PC-9 (cell line): Measurements from ENCODE around the gene SPATA31E1. TPM values are rescaled to one million over a fixed set of nuclear protein-coding genes. Genes with fewer than 3 reads are reported as not detected.

Source experiments
- BruUV-seq: library from RNA; stranded (reverse); fragments of 400-500 nt; replicated peaks from 2 replicates; lab custom pipeline; 2021; lab: Mats Ljungman, UMichigan
- CTCF ChIA-PET: fragments of 300-600 bp; sonication (Branson Sonifier 250); formaldehyde crosslinking; loops from one replicate; lab custom pipeline; 2022; ENCODE audit warnings: antibody characterized with exemption; lab: Charles Lee
- POLR2A ChIA-PET: fragments of 300-600 bp; sonication (Branson Sonifier 250); formaldehyde crosslinking; loops from one replicate; lab custom pipeline; 2022; ENCODE audit warnings: antibody characterized with exemption; ENCODE audit not compliant: unreplicated experiment; lab: Charles Lee
- DNase-seq, 2 experiments: peaks; one replicate each; pipeline versions ENCODE4 v3.0.0 to v3.0.0-alpha.2; 2015 to 2022; ENCODE audit warnings: mixed read lengths in 1 of 2
- H2AFZ ChIP-seq: fragments of 200-600 bp; sonication (generic); 2 replicates; pipeline ENCODE4 v1.8.1; 2017; ENCODE audit warnings: antibody characterized with exemption
- H3F3A ChIP-seq: fragments of 200-600 bp; sonication (generic); 2 replicates; pipeline ENCODE4 v1.8.1; 2017; ENCODE audit warnings: antibody characterized with exemption, mild to moderate bottlenecking, low read depth; ENCODE audit not compliant: insufficient read depth
- H3K27ac ChIP-seq: fragments of 200-600 bp; sonication (generic); 2 replicates; pipeline ENCODE4 v1.6.1; 2016; ENCODE audit warnings: mixed run types
- H3K27me3 ChIP-seq: fragments of 200-600 bp; sonication (generic); 2 replicates; pipeline ENCODE4 v1.6.1; 2016; ENCODE audit warnings: low read depth, mixed run types; ENCODE audit not compliant: insufficient read depth
- H3K36me3 ChIP-seq: fragments of 200-600 bp; sonication (generic); 2 replicates; pipeline ENCODE4 v1.6.1; 2016; ENCODE audit warnings: low read depth, mixed run types
- H3K4me1 ChIP-seq: fragments of 200-600 bp; sonication (generic); replicated peaks from 2 replicates; pipeline ENCODE4 v1.6.1; 2016; ENCODE audit warnings: mixed run types; ENCODE audit not compliant: insufficient read depth
- H3K4me2 ChIP-seq: fragments of 200-600 bp; sonication (generic); 2 replicates; pipeline ENCODE4 v1.6.1; 2017; ENCODE audit warnings: mixed run types
- H3K4me3 ChIP-seq: fragments of 200-600 bp; sonication (generic); 2 replicates; pipeline ENCODE4 v1.6.1; 2016; ENCODE audit warnings: mixed run types
- H3K79me2 ChIP-seq: fragments of 200-600 bp; sonication (generic); 2 replicates; pipeline ENCODE4 v1.6.1; 2017; ENCODE audit warnings: low read depth, mixed run types
- H3K9me2 ChIP-seq: fragments of 200-600 bp; sonication (generic); 2 replicates; pipeline ENCODE4 v1.8.1; 2017; ENCODE audit warnings: mild to moderate bottlenecking; ENCODE audit not compliant: insufficient read depth
- H3K9me3 ChIP-seq: fragments of 200-600 bp; sonication (generic); 2 replicates; pipeline ENCODE4 v1.8.1; 2016; ENCODE audit warnings: low read depth; ENCODE audit not compliant: insufficient read depth
- H4K20me1 ChIP-seq: fragments of 200-600 bp; sonication (generic); 2 replicates; pipeline ENCODE4 v1.8.1; 2017; ENCODE audit not compliant: insufficient read depth
- CTCF ChIP-seq: fragments of 200-600 bp; sonication (generic); conservative IDR thresholded peaks from 2 replicates; pipeline ENCODE4 v1.6.1; 2017; ENCODE audit warnings: mixed run types, antibody characterized with exemption, mild to moderate bottlenecking, moderate library complexity
- EZH2 ChIP-seq: fragments of 200-600 bp; sonication (generic); IDR thresholded peaks from 2 replicates; pipeline ENCODE4 v1.8.0; 2017; ENCODE audit warnings: antibody characterized with exemption, low read depth
- intact Hi-C: fragments of 100-400 bp; cut with micrococcal nuclease; formaldehyde crosslinking; loops from one replicate; pipeline ENCODE4 v1.10.0; 2022; ENCODE audit not compliant: unreplicated experiment
- total RNA-seq: library from RNA; stranded (reverse); gene quantifications from 2 replicates; pipeline ENCODE4 v1.2.3, GENCODE V29; 2021

The SPATA31E1 gene
- total RNA-seq, 1 experiment from 2014 or later, result not detected

DNA sequence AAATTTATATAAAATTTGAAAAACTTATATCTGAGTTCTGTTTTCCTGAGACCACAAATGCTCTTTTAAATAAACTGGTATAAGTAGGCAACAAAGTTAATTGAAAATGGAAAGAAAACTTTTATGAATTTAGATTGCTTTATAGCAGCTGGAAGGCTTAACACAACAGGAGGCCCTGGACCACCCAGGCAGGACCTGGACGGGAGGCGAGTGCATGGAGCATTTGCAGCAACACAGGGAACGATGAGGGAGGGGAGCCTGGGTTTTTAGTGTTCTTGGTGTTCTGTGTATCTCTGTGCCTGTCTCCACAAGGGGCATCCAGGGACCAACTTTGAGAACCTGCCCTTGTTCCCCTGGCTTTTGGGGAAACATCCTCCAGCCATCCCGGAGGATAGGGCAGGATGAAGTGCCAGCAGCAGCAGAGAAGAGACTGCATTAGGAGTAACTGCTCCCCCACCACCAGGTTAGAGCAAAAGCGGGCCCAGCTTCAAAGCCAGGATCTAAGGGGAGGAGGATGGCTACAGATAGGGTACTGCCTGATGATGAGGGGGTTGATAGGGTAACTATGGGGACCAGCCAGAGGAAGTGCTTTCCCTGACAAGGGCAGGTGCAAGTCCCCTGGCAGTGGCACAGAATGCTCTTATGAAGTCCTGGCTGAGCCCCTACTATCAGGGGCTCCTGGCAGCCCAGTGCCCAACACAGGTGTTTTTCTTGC lies 6.7 kb upstream of the SPATA31E1 start:
- H3K4me3 ChIP-seq, result no peak overlapping the region
- no peak overlapping the region for H3K4me2 ChIP-seq
- H3K27me3 ChIP-seq, result no peaks in the 10 kb centered on the region
- H3K79me2 ChIP-seq, result no peaks in the 10 kb centered on the region
- no peaks in the 10 kb centered on the region for H3K36me3 ChIP-seq
- no peak overlapping the region for H3K27ac ChIP-seq
- no peak for TF ChIP-seq EZH2
- TF ChIP-seq CTCF, result no peak
- no peaks in the 10 kb centered on the region for H3F3A ChIP-seq
- intact Hi-C loops, result no loop called here
- no peak for DNase-seq
- no peak overlapping the region for H2AFZ ChIP-seq
- ChIA-PET POLR2A (no interaction called here), CTCF (no interaction called here)
- peaks cover 15% of the 10 kb centered on the region for H3K9me3 ChIP-seq
- H4K20me1 ChIP-seq, result no peaks in the 10 kb centered on the region
- no peaks in the 10 kb centered on the region for H3K9me2 ChIP-seq
- peaks cover 12% of the 10 kb centered on the region for H3K4me1 ChIP-seq
- BruUV-seq, result no TSS peak

DNA sequence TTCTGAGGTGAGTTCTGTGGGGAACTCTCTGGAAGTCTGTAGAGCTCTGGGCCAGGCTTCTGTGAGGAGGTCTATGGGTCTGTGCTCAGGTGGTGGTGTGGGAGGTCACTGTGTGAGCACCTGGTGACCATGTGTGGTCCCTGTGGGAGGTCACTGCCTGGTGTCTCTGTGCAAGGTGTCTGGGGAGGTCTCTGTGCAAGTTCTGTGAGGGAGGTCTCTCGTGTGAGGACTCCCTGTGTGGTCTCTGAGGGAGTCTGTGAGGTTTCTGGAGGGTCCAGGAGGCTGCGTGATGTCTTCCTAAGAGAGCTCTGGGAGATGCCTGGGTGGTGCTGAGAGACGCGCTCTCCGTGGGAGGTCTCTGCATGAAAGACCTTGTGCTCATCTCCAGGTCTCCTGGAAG lies 6.0 kb upstream of the SPATA31E1 start:
- DNase-seq, result no peak
- H2AFZ ChIP-seq, result no peak overlapping the region
- ChIA-PET POLR2A (no interaction called here), CTCF (no interaction called here)
- H3K27ac ChIP-seq, result no peak overlapping the region
- intact Hi-C loops, result no loop called here
- H3K27me3 ChIP-seq, result no peaks in the 10 kb centered on the region
- no TSS peak for BruUV-seq
- H3K4me2 ChIP-seq, result no peak overlapping the region
- no peaks in the 10 kb centered on the region for H3K9me2 ChIP-seq
- H3F3A ChIP-seq, result no peaks in the 10 kb centered on the region
- no peak for TF ChIP-seq EZH2
- no peak for TF ChIP-seq CTCF
- peaks cover 12% of the 10 kb centered on the region for H3K4me1 ChIP-seq
- H4K20me1 ChIP-seq, result no peaks in the 10 kb centered on the region
- H3K79me2 ChIP-seq, result no peaks in the 10 kb centered on the region
- no peak overlapping the region for H3K4me3 ChIP-seq
- H3K9me3 ChIP-seq, result peaks cover 15% of the 10 kb centered on the region
- no peaks in the 10 kb centered on the region for H3K36me3 ChIP-seq

GRCh38 chr9:87878989-87879511 lies 3.6 kb upstream of the SPATA31E1 start:
- Histone ChIP-seq H3K9me2 (no peaks in the 10 kb centered on the region), H3K36me3 (no peaks in the 10 kb centered on the region), H3K27ac (peak overlapping the region; percentile 72), H2AFZ (no peak overlapping the region), H3K9me3 (peaks cover 15% of the 10 kb centered on the region), H3K4me3 (no peak overlapping the region), H3K79me2 (no peaks in the 10 kb centered on the region), H3K4me2 (no peak overlapping the region), H3K27me3 (no peaks in the 10 kb centered on the region), H3K4me1 (peaks cover 12% of the 10 kb centered on the region), H3F3A (no peaks in the 10 kb centered on the region), H4K20me1 (no peaks in the 10 kb centered on the region)
- CTCF ChIA-PET, result no interaction called here
- intact Hi-C loops, result no loop called here
- POLR2A ChIA-PET, result no interaction called here
- DNase-seq, result peak in 1 of 2 experiments; percentile 42
- TF ChIP-seq EZH2 (no peak), CTCF (no peak)
- no TSS peak for BruUV-seq
